Testis (tissue), 3 donors: Measurements from ENCODE around the gene SYNRG. TPM values are rescaled to one million over a fixed set of nuclear protein-coding genes. Genes with fewer than 3 reads are reported as not detected.

ENCODE experiments used
- DNase-seq: peaks from one replicate; pipeline ENCODE4 v3.0.0-alpha.2; 2019
- H3K27ac ChIP-seq, 2 donors: fragments of 200-600 bp; sonication (generic); one replicate each; pipeline ENCODE4 v1.5.1; 2019
- H3K27me3 ChIP-seq: fragments of 200-600 bp; sonication (generic); one replicate; pipeline ENCODE4 v1.5.1; 2019
- H3K36me3 ChIP-seq: fragments of 200-600 bp; sonication (generic); one replicate; pipeline ENCODE4 v1.5.1; 2017; ENCODE audit warnings: low read depth; ENCODE audit errors: missing control alignments
- H3K4me1 ChIP-seq: fragments of 200-600 bp; sonication (generic); one replicate; pipeline ENCODE4 v1.5.1; 2019
- H3K4me3 ChIP-seq, 2 donors: fragments of 200-600 bp; sonication (generic); one replicate each; pipeline ENCODE4 v1.5.1; 2017 to 2019
- H3K9me3 ChIP-seq: fragments of 200-600 bp; sonication (generic); one replicate; pipeline ENCODE4 v1.5.1; 2017
- POLR2A ChIP-seq: fragments of 450-650 bp; IDR thresholded peaks from one replicate; pipeline ENCODE4 v1.6.1; 2017; ENCODE audit warnings: antibody characterized with exemption, mild to moderate bottlenecking, moderate library complexity
- WGBS, 2 donors: methylation state at CpG; one replicate each; pipeline ENCODE4 v1.1.5; 2018; 5-methylcytosine and 5-hydroxymethylcytosine counted together
- intact Hi-C: fragments of 100-400 bp; cut with DNase I; formaldehyde crosslinking; loops from one replicate; pipeline ENCODE4 v1.15.1; 2023; ENCODE audit warnings: low total_unique reads
- polyA plus RNA-seq: library from polyadenylated mRNA; stranded (reverse); fragments of 350-450 nt; fragmentation: Illumina TruSeq; extraction: RNeasy Lipid Tissue Mini Kit (QIAGEN cat#74804); gene quantifications from one replicate; pipeline ENCODE4 v1.2.3, GENCODE V29; 2014; ENCODE audit warnings: low read depth, low replicate concordance; ENCODE audit not compliant: insufficient read depth
- total RNA-seq, 2 donors: library from RNA; depleted of rRNA; stranded (reverse); fragments of >200 nt; gene quantifications; one replicate each; pipeline ENCODE4 v1.2.3, GENCODE V29; 2016
- TF ChIP-seq, protein P1 (sequence below), 3 experiments: fragments of 450-650 bp in 2 of 3; fragments of 200-600 bp in 1 of 3; sonication (generic) in 1 of 3; IDR thresholded peaks; one replicate each; pipeline ENCODE4 v1.5.1; 2016 to 2019; ENCODE audit warnings: antibody characterized with exemption in 3 of 3, mild to moderate bottlenecking in 2 of 3, moderate library complexity in 1 of 3

The SYNRG gene
- total and polyA plus RNA-seq, 3 donors from 2014 or later, result 50.1 to 72.2 (median 54.6) TPM

- 90 to 96% methylated on average over 9 of the region's 9 CpGs for WGBS, 2 donors
- no peaks in the 10 kb centered on the region for H3K36me3 ChIP-seq
- no peak for TF ChIP-seq POLR2A
- TF ChIP-seq, protein P1, sequence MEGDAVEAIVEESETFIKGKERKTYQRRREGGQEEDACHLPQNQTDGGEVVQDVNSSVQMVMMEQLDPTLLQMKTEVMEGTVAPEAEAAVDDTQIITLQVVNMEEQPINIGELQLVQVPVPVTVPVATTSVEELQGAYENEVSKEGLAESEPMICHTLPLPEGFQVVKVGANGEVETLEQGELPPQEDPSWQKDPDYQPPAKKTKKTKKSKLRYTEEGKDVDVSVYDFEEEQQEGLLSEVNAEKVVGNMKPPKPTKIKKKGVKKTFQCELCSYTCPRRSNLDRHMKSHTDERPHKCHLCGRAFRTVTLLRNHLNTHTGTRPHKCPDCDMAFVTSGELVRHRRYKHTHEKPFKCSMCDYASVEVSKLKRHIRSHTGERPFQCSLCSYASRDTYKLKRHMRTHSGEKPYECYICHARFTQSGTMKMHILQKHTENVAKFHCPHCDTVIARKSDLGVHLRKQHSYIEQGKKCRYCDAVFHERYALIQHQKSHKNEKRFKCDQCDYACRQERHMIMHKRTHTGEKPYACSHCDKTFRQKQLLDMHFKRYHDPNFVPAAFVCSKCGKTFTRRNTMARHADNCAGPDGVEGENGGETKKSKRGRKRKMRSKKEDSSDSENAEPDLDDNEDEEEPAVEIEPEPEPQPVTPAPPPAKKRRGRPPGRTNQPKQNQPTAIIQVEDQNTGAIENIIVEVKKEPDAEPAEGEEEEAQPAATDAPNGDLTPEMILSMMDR (IDR thresholded peaks at IDR 0.05), result no peak
- H3K27me3 ChIP-seq, result no peaks in the 10 kb centered on the region
- no peak overlapping the region for H3K4me3 ChIP-seq
- no peak for DNase-seq
- peaks cover 5% of the 10 kb centered on the region for H3K4me1 ChIP-seq
- no peaks in the 10 kb centered on the region for H3K9me3 ChIP-seq
- no peak overlapping the region for H3K27ac ChIP-seq
- intact Hi-C loops, result no loop called here
Measured at GRCh38 chr17:37541880-37542660, 67.1 kb downstream of the SYNRG start.

GRCh38 chr17:37538981-37539659 is 70.1 kb downstream of the SYNRG start:
- no peaks in the 10 kb centered on the region for H3K36me3 ChIP-seq
- no peak overlapping the region for H3K4me3 ChIP-seq
- WGBS, 2 donors, result 94% methylated on average over 8 of the region's 8 CpGs
- no peaks in the 10 kb centered on the region for H3K9me3 ChIP-seq
- no peak overlapping the region for H3K27ac ChIP-seq
- no peaks in the 10 kb centered on the region for H3K27me3 ChIP-seq
- no peak for DNase-seq
- no peaks in the 10 kb centered on the region for H3K4me1 ChIP-seq
- TF ChIP-seq POLR2A, result no peak
- TF ChIP-seq, protein P1 (IDR thresholded peaks at IDR 0.05), result no peak
- intact Hi-C loops, result no loop called here

- no peak overlapping the region for H3K27ac ChIP-seq
- no peak for DNase-seq
- TF ChIP-seq, protein P1 (IDR thresholded peaks at IDR 0.05), result no peak
- no peak for TF ChIP-seq POLR2A
- 91 to 92% methylated on average over 5 of the region's 5 CpGs for WGBS, 2 donors
- H3K4me3 ChIP-seq, result no peak overlapping the region
- H3K36me3 ChIP-seq, result no peaks in the 10 kb centered on the region
- H3K27me3 ChIP-seq, result no peaks in the 10 kb centered on the region
- intact Hi-C loops, result no loop called here
- H3K9me3 ChIP-seq, result no peaks in the 10 kb centered on the region
- no peaks in the 10 kb centered on the region for H3K4me1 ChIP-seq
Measured at GRCh38 chr17:37535906-37536305, 73.3 kb downstream of the SYNRG start.

DNA sequence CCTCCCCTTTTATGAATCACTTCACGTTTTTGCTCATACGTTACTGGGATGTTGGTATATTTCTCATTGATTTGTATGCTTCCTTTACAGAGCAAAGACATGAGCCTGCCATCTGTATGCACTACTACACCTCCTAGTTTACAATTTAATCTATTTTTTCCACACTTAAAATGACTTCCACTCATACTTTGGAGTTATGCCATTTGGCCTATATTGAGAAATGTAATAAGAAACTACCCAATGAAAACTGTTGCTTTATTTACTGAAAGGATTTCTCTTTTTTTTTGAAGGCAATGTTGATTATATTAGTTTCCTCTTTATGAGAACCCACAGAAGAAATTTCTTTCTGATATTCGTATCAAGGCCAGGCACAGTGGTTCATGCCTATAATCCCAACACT is 76.5 kb downstream of the SYNRG start:
- no peak overlapping the region for H3K27ac ChIP-seq
- 87 to 92% methylated on average over 3 of the region's 3 CpGs for WGBS, 2 donors
- DNase-seq, result no peak
- intact Hi-C loops, result no loop called here
- H3K4me1 ChIP-seq, result no peaks in the 10 kb centered on the region
- no peaks in the 10 kb centered on the region for H3K9me3 ChIP-seq
- no peak for TF ChIP-seq POLR2A
- TF ChIP-seq, protein P1 (IDR thresholded peaks at IDR 0.05), result no peak
- no peaks in the 10 kb centered on the region for H3K36me3 ChIP-seq
- no peak overlapping the region for H3K4me3 ChIP-seq
- H3K27me3 ChIP-seq, result no peaks in the 10 kb centered on the region
